AG10803 (cell line): ENCODE measurements around the gene AURKAIP1.
"Not testable (repeated sequence)": the region's sequence is repeated elsewhere in the genome, so short reads cannot be mapped to it uniquely, and the experiment has no call there.

Experiments used
- DNase-seq: peaks from one replicate; pipeline ENCODE4 v3.0.0; 2010; ENCODE audit warnings: low read depth
- H3K4me3 ChIP-seq: 2 replicates; pipeline ENCODE4 v1.5.1; 2011; ENCODE audit warnings: mild to moderate bottlenecking, low read length, control low read depth
- CTCF ChIP-seq: conservative IDR thresholded peaks from 2 replicates; pipeline ENCODE4 v1.5.1; 2011; ENCODE audit warnings: mild to moderate bottlenecking, low read length, control low read depth, inconsistent platforms

The AURKAIP1 gene

DNA sequence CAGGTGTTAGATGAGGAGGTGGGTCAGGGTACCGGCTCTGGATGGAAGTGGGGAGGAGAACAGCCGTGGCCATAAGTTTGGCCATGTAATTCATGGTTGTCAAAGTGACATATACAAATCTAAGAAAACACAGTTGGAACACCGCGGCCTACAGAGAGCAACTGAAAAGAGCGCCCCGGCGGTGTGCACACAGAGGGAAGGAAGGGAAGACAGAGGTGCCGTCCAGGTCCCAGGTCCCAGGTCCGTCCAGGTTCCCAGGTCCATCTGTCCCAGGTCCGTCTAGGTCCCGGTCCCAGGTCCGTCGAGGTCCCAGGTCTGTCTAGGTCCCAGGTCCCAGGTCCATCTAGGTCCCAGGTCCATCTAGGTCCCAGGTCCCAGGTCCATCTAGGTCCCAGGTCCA, 36.6 kb upstream of the AURKAIP1 start:
- no peak for TF ChIP-seq CTCF
- H3K4me3 ChIP-seq: no peak overlapping the region
- DNase-seq: no peak

- not testable (repeated sequence) for H3K4me3 ChIP-seq, DNase-seq
Measured at GRCh38 chr1:1410238-1410637, 35.2 kb upstream of the AURKAIP1 start.

DNA sequence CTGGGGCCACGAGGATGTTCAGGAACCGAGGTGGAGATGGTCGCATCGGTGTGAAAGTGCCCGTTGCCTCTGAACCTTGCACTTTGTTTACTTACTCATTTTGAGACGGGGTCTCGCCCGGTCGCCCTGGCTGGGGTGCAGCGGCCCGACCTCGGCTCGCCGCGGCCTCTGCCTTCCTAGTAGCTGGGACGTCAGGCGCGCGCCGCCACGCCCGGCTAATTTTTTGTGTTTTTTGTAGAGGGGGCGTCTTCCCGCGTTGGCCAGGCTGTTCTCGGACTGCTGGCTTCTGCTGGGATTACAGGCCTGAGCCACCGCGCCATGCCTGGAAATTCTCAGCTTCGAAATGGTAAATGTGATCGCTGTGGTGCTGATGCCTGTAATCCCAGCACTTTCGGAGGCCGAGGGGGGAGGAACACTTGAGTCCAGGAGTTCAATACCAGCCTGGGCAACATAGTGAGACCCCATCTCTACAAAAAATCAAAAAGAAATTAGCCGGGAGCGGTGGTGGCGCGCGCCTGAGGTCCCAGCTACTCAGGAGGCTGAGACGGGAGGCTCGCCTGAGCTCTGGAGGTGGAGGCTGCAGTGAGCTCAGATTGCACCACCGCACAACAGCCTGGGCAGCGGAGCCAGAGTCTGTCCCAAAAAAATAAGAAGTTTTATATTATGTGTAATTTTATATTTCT, 32.8 kb upstream of the AURKAIP1 start:
- DNase-seq: peak; percentile 35
- no peak for TF ChIP-seq CTCF
- H3K4me3 ChIP-seq: peak overlapping the region; percentile 83

- no peak for TF ChIP-seq CTCF
- H3K4me3 ChIP-seq: peak within 1 kb of the TSS; percentile 83
- peak; percentile 86 for DNase-seq
Measured at GRCh38 chr1:1406821-1407635, 32.0 kb upstream of the AURKAIP1 start, which contains the start of gene MRPL20. Gene MRPL20 (minus strand): TSS chr1:1407293. CDS start chr1:1407217, 76 bp downstream.

DNA sequence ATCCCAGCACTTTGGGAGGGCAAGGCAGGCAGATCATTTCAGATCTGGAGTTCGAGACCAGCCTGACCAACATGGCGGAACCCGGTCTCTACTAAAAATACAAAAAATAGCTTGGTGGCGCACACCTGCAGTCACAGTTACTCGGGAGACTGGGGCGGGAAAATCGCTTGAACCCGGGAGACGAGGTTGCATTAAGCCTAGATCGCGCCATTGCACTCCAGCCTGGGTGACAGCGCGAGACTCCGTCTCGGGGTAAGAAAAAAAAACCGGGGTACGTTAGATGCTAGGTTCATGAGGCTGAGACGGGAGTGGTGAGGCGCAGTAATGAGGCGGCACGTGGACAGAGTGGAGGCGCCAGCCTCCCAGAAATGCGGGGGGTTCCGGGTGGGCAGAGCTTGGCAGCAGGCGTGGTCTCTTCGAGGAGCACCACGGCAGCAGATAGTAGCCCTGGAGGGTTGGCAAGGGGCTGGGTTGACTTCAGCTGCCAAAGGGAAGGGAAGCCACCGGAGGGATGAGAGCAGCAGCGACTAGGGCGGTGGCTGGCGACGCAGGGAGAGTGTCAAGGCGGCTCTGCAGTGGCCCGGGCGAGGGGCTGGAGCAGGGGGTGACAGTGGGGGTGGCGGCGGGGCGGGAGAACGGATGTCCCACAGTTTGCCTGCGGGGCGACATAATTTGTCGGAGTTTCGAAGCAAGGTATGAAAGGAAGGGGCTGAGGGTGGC, 31.3 kb upstream of the AURKAIP1 start:
- TF ChIP-seq CTCF: no peak
- DNase-seq: no peak
- H3K4me3 ChIP-seq: peak overlapping the region; percentile 83

- no peak for TF ChIP-seq CTCF
- no peak overlapping the region for H3K4me3 ChIP-seq
- no peak for DNase-seq
Measured at GRCh38 chr1:1403653-1404052, 28.6 kb upstream of the AURKAIP1 start.

DNA sequence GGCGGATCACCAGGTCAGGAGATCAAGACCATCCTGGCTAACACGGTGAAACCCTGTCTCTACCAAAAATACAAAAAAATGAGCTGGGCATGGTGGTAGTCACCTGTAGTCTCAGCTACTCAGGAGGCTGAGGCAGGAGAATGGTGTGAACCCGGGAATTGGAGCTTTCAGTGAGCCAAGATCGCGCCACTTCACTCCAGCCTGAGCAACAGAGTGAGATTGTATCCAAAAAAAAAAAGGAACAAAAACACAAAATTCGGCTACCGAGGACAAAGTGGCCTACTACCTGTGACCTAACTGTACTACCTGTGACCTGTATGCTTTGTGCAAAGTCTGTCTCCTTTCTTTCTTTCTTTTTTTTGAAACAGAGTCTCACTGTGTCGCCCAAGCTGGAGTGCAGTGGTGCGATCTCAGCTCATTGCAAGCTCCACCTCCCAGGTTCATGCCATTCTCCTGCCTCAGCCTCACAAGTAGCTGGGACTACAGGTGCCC, 27.9 kb upstream of the AURKAIP1 start:
- DNase-seq, H3K4me3 ChIP-seq: not testable (repeated sequence)
